ENCODE data around the gene MMS19.

DNA sequence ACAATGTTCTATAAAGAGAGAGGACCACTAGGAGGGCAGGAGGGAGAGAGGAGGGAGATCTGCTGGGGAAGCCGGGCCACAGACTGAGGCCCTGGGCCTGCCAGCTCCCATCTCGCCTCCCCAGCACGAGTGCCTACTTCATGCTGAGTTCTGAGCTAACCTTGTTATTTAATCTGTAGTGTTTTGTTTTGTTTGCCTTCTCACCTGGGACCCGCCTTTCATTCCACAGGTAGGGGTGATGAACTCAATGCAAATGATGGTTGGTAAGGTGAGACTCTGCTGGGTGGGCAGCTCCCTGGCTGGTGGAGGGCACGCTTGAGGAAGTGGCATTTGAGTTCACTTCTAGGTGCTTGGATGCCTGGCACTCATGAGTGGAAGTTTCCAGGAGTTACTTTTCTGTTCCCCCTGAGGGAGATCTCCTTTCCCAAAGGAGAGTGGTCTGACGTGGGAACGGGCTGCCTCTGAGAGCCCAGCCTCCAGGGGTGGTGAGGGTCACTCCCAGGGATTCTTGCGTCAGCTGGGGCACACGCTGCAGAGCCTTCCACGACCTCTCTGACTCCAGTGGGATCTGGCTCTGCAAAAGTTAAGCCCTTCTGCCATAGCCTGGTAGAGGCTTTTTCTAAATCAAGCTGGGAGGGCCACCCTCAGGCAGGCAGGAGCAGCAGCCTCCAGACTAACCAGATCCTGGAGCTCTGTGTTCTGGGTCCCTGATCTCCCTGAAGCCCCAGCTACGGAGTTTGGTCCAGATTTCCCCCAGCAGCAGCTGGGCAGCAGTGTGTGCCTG is 22.9 kb upstream of the MMS19 start:
- TF ChIP-seq, protein P1, sequence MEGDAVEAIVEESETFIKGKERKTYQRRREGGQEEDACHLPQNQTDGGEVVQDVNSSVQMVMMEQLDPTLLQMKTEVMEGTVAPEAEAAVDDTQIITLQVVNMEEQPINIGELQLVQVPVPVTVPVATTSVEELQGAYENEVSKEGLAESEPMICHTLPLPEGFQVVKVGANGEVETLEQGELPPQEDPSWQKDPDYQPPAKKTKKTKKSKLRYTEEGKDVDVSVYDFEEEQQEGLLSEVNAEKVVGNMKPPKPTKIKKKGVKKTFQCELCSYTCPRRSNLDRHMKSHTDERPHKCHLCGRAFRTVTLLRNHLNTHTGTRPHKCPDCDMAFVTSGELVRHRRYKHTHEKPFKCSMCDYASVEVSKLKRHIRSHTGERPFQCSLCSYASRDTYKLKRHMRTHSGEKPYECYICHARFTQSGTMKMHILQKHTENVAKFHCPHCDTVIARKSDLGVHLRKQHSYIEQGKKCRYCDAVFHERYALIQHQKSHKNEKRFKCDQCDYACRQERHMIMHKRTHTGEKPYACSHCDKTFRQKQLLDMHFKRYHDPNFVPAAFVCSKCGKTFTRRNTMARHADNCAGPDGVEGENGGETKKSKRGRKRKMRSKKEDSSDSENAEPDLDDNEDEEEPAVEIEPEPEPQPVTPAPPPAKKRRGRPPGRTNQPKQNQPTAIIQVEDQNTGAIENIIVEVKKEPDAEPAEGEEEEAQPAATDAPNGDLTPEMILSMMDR (conservative IDR thresholded peaks at IDR 0.05), result no peak
- no peak for TF ChIP-seq EZH2 (IDR thresholded peaks at IDR 0.05; ENCODE audit: low read depth)

All from PC-9 (cell line).